Breast epithelium (tissue), 3 donors: ENCODE results near the gene RGS21.

Experiments
- POLR2A ChIP-seq: fragments of 450-650 bp; IDR thresholded peaks from one replicate; pipeline ENCODE4 v1.6.1; 2016; ENCODE audit warnings: antibody characterized with exemption, mild to moderate bottlenecking, moderate library complexity
- POLR2AphosphoS5 ChIP-seq, 3 donors: sonication (generic); formaldehyde crosslinking; IDR thresholded peaks; one replicate each; pipeline ENCODE4 v1.6.1; 2017; ENCODE audit warnings: antibody characterized with exemption in 3 of 3
- TF ChIP-seq, protein P1 (sequence below), 3 donors: fragments of 450-650 bp; IDR thresholded peaks; one replicate each; pipeline ENCODE4 v1.5.1; 2016 to 2017; ENCODE audit warnings: antibody characterized with exemption in 3 of 3, mild to moderate bottlenecking in 3 of 3, moderate library complexity in 3 of 3

DNA sequence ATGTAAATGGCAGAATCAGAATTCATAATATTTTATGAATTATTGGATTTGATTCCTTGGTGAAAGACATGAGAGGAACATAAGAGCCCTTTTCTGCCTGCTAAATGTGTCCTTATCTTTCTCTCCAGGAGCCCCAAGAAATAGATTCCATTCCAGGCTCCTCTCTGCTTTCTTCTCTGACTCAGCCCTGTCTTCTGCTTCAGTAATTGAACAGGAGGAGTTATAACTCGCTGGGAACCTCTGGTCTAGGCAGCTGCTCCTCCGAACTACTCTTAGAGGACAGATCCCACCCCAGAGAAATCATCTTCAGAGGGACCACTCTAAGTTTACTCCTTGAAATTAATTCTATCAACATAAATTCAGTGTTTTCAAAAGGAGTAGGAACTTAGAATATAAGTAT, 78.4 kb downstream of the RGS21 start:
- TF ChIP-seq, protein P1, sequence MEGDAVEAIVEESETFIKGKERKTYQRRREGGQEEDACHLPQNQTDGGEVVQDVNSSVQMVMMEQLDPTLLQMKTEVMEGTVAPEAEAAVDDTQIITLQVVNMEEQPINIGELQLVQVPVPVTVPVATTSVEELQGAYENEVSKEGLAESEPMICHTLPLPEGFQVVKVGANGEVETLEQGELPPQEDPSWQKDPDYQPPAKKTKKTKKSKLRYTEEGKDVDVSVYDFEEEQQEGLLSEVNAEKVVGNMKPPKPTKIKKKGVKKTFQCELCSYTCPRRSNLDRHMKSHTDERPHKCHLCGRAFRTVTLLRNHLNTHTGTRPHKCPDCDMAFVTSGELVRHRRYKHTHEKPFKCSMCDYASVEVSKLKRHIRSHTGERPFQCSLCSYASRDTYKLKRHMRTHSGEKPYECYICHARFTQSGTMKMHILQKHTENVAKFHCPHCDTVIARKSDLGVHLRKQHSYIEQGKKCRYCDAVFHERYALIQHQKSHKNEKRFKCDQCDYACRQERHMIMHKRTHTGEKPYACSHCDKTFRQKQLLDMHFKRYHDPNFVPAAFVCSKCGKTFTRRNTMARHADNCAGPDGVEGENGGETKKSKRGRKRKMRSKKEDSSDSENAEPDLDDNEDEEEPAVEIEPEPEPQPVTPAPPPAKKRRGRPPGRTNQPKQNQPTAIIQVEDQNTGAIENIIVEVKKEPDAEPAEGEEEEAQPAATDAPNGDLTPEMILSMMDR (IDR thresholded peaks at IDR 0.05), result no peak
- TF ChIP-seq POLR2AphosphoS5 (IDR thresholded peaks at IDR 0.05) (no peak), POLR2A (no peak)
